Left lung (tissue), 10 donors: Measurements from ENCODE around the gene RICTOR. TPM values are rescaled to one million over a fixed set of nuclear protein-coding genes. Genes with fewer than 3 reads are reported as not detected.
"Not testable (repeated sequence)": the region's sequence is repeated elsewhere in the genome, so short reads cannot be mapped to it uniquely, and the experiment has no call there.

Source experiments
- ATAC-seq: fragments of 200-7000 bp; cut with Tn5 transposase; one replicate; pipeline ENCODE4 v1.9.1; 2020; ENCODE audit warnings: moderate library complexity
- DNase-seq, 4 donors: peaks; one replicate each; pipeline ENCODE4 v3.0.0-alpha.2; 2013 to 2020
- H3K27ac ChIP-seq, 2 donors: fragments of 200-600 bp; sonication (generic) in 1 of 2; one replicate each; pipeline versions ENCODE4 v1.5.0 to v1.8.0; 2020 to 2021
- H3K27me3 ChIP-seq, 2 donors: fragments of 200-600 bp; sonication (generic) in 1 of 2; one replicate each; pipeline versions ENCODE4 v1.5.0 to v1.8.0; 2020 to 2021
- H3K36me3 ChIP-seq, 2 donors: fragments of 200-600 bp; sonication (generic) in 1 of 2; one replicate each; pipeline versions ENCODE4 v1.5.0 to v1.8.0; 2020 to 2021
- H3K4me1 ChIP-seq, 2 donors: fragments of 200-600 bp; one replicate each; pipeline ENCODE4 v1.8.0; 2021
- H3K4me3 ChIP-seq, 2 donors: fragments of 200-600 bp; sonication (generic) in 1 of 2; one replicate each; pipeline versions ENCODE4 v1.5.0 to v1.8.0; 2020 to 2021; ENCODE audit warnings: mild to moderate bottlenecking in 1 of 2
- H3K9me3 ChIP-seq, 2 donors: fragments of 200-600 bp; sonication (generic) in 1 of 2; one replicate each; pipeline versions ENCODE4 v1.5.0 to v1.8.0; 2020 to 2021
- intact Hi-C, 2 donors: fragments of 100-400 bp; cut with DNase I; formaldehyde crosslinking; loops; one replicate each; pipeline versions ENCODE4 v1.11.2 to v1.14.2; 2022
- polyA plus RNA-seq, 6 donors: library from polyadenylated mRNA; unstranded; fragments of 120-200 nt; gene quantifications; one replicate each; pipeline ENCODE4 v1.2.1, GENCODE V29; 2013; ENCODE audit not compliant: insufficient read length in 6 of 6
- total RNA-seq, 2 donors: library from RNA; stranded (reverse); fragmentation: NEBNext Ultra II Directional; extraction: Animal tissue kit (Norgen Biotek cat#: 25700); gene quantifications; one replicate each; pipeline ENCODE4 v1.2.1, GENCODE V29; 2021
- TF ChIP-seq, protein P1 (sequence below), 2 donors: fragments of 200-600 bp; sonication (generic) in 1 of 2; IDR thresholded peaks; one replicate each; pipeline versions ENCODE4 v1.5.0 to v1.8.0; 2021; ENCODE audit warnings: antibody characterized with exemption in 2 of 2
- donor health status: DM: no; HTN: yes; CAD: no.
- donor health status: DM: no; HTN: no; CAD: no.

Gene RICTOR
- total and polyA plus RNA-seq, 8 donors: 28.2 to 37.5 (median 31.9) TPM

- Histone ChIP-seq H3K4me1 (peaks cover 0 to 7% of the 10 kb centered on the region in 2 donors), H3K27me3 (no peaks in the 10 kb centered on the region), H3K9me3 (no peaks in the 10 kb centered on the region), H3K36me3 (no peaks in the 10 kb centered on the region), H3K27ac (no peak overlapping the region), H3K4me3 (no peak overlapping the region)
- ATAC-seq (no peak), DNase-seq (no peak)
- TF ChIP-seq, protein P1, sequence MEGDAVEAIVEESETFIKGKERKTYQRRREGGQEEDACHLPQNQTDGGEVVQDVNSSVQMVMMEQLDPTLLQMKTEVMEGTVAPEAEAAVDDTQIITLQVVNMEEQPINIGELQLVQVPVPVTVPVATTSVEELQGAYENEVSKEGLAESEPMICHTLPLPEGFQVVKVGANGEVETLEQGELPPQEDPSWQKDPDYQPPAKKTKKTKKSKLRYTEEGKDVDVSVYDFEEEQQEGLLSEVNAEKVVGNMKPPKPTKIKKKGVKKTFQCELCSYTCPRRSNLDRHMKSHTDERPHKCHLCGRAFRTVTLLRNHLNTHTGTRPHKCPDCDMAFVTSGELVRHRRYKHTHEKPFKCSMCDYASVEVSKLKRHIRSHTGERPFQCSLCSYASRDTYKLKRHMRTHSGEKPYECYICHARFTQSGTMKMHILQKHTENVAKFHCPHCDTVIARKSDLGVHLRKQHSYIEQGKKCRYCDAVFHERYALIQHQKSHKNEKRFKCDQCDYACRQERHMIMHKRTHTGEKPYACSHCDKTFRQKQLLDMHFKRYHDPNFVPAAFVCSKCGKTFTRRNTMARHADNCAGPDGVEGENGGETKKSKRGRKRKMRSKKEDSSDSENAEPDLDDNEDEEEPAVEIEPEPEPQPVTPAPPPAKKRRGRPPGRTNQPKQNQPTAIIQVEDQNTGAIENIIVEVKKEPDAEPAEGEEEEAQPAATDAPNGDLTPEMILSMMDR (IDR thresholded peaks at IDR 0.05): no peak
- intact Hi-C loops: no loop called here
Measured at GRCh38 chr5:39049315-39049714, 24.9 kb downstream of the RICTOR start.

DNA sequence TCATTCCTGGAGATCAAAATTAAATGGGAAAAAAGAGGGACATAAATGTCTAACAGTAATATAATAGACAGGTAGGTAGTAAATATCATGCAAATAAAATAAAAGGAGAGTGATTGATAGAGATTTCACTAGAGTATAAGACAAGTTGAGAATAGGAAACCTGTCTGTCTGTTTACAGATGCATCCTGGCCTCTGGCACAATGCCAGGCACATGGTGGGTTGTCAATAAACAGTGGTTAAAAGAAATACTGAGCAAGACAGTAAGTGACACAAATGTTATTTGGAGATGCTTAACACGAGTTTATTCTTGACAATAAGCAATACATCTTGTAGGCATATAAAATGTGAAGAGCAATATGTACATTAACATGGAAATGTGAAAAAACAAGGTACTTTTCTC is 33.3 kb downstream of the RICTOR start:
- TF ChIP-seq, protein P1 (IDR thresholded peaks at IDR 0.05): no peak
- Histone ChIP-seq H3K27me3 (no peaks in the 10 kb centered on the region), H3K36me3 (no peaks in the 10 kb centered on the region), H3K9me3 (no peaks in the 10 kb centered on the region), H3K27ac (no peak overlapping the region), H3K4me1 (no peaks in the 10 kb centered on the region), H3K4me3 (no peak overlapping the region)
- intact Hi-C loops: no loop called here
- no peak for ATAC-seq
- DNase-seq: no peak

- H3K36me3 ChIP-seq, DNase-seq, H3K27ac ChIP-seq, H3K9me3 ChIP-seq, H3K27me3 ChIP-seq, ATAC-seq, intact Hi-C loops, H3K4me3 ChIP-seq: not testable (repeated sequence)
- peaks cover 0 to 18% of the 10 kb centered on the region in 2 donors for H3K4me1 ChIP-seq
Measured at GRCh38 chr5:39034493-39034892, 39.7 kb downstream of the RICTOR start.

DNA sequence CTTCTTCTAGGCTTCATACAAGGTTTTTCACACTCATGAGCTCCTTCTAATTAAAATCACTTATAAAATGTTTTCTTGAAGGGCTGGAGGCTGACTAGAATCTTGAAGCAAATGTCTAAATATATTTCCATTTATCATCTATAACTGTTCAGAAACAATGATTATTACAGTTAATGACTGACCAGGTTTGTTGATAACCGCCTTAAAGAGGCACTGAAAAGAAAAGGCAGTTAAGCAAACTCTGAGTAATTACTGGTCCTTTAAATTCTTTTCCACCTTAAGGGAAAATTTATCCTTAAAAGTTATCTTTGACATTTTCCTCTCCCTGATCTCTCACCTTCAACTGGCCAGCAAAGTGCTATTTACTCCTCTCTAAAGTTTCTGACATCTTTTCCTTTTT is 43.2 kb downstream of the RICTOR start:
- Histone ChIP-seq H3K27me3 (no peaks in the 10 kb centered on the region), H3K27ac (no peak overlapping the region), H3K36me3 (peaks cover 0 to 4% of the 10 kb centered on the region in 2 donors), H3K4me3 (no peak overlapping the region), H3K9me3 (peaks cover 0 to 2% of the 10 kb centered on the region in 2 donors), H3K4me1 (peaks cover 0 to 20% of the 10 kb centered on the region in 2 donors)
- TF ChIP-seq, protein P1 (IDR thresholded peaks at IDR 0.05): no peak
- intact Hi-C loops: no loop called here
- DNase-seq (no peak), ATAC-seq (no peak)

GRCh38 chr5:39025456-39025855 is 48.7 kb downstream of the RICTOR start:
- intact Hi-C loops: no loop called here
- ATAC-seq (no peak), DNase-seq (no peak)

More at GRCh38 chr5:39025456-39025855, 48.7 kb downstream of the RICTOR start:
- Histone ChIP-seq H3K36me3 (peaks cover 0 to 4% of the 10 kb centered on the region in 2 donors), H3K4me1 (peaks cover 0 to 13% of the 10 kb centered on the region in 2 donors), H3K4me3 (no peak overlapping the region), H3K9me3 (peaks cover 0 to 2% of the 10 kb centered on the region in 2 donors), H3K27ac (no peak overlapping the region), H3K27me3 (no peaks in the 10 kb centered on the region)
- TF ChIP-seq, protein P1 (IDR thresholded peaks at IDR 0.05): no peak
